ENCODE results near the gene CHRNE. TPM values are rescaled to one million over a fixed set of nuclear protein-coding genes. Genes with fewer than 3 reads are reported as not detected.
"Not testable (repeated sequence)": the region's sequence is repeated elsewhere in the genome, so short reads cannot be mapped to it uniquely, and the experiment has no call there.

CHRNE gene
- total and polyA plus RNA-seq, 2 of the 8 experiments (the other 6 are each of a cell fraction or from before 2014, with no cell fraction given): 0.15 to 0.33 TPM

GRCh38 chr17:4857347-4857746 is 45.6 kb downstream of the CHRNE start:
- WGBS, 2 experiments (ENCODE audit: extremely low coverage in 1 of 2, insufficient coverage in 1 of 2, insufficient read length in 1 of 2, insufficient replicate concordance in 2 of 2, low coverage in 1 of 2, low lambda C conversion rate in 2 of 2, missing lambda C conversion rate in 1 of 2): 72% methylated on average over 7 of the region's 7 CpGs; no CpG with 5 or more reads in 1 of the 2 experiments
- not testable (repeated sequence) for H3K23ac ChIP-seq (ENCODE audit: insufficient read length); H3K14ac ChIP-seq (ENCODE audit: insufficient read length); H3K36me3 ChIP-seq (ENCODE audit: control insufficient read depth in 2 of 4, insufficient read depth in 4 of 4, low read length in 3 of 4); H2AFZ ChIP-seq (ENCODE audit: low read length); H3K27me3 ChIP-seq (replicated peaks in 1 of 4; ENCODE audit: control insufficient read depth in 3 of 4, extremely low read depth in 1 of 4, insufficient read depth in 3 of 4, low read length in 3 of 4); H3K9me3 ChIP-seq (ENCODE audit: insufficient read depth in 2 of 2, low read depth in 1 of 2, low read length in 1 of 2); H4K8ac ChIP-seq (ENCODE audit: extremely low read depth, insufficient read depth, low read length); H3K9ac ChIP-seq (replicated peaks in 1 of 4; ENCODE audit: extremely low read depth in 1 of 4, low read depth in 3 of 4, low read length in 3 of 4); H3K56ac ChIP-seq (replicated peaks; ENCODE audit: insufficient read length, low read depth, low read length); H3K23me2 ChIP-seq (ENCODE audit: low read depth, low read length); H3K4me3 ChIP-seq (ENCODE audit: extremely low read depth in 1 of 4, insufficient read depth in 2 of 4, low read depth in 3 of 4, low read length in 4 of 4); FAIRE-seq; H4K5ac ChIP-seq (ENCODE audit: insufficient read length, low read depth, low read length); H4K20me1 ChIP-seq (replicated peaks in 1 of 2; ENCODE audit: control insufficient read depth in 1 of 2, insufficient read depth in 2 of 2, low read length in 2 of 2); DNase-seq (ENCODE audit: low read depth in 1 of 2, low spot score in 2 of 2); H3K27ac ChIP-seq (ENCODE audit: low read depth, low read length)
- peak overlapping the region; percentile 95 for H2BK15ac ChIP-seq (ENCODE audit: low read length)
- H4K91ac ChIP-seq (replicated peaks; ENCODE audit: insufficient read length, low read length): peak overlapping the region; percentile 79
- peak overlapping the region; percentile 91; the same call in 1 of the 2 replicates for H2BK12ac ChIP-seq (ENCODE audit: low read depth, low read length)
- CTCF ChIA-PET (ENCODE audit: partially characterized antibody): interaction anchor here (0.7 to 3.5 kb wide), 12 partner anchors 10 to 291 kb away, joined by 3 to 15 read pairs (median 4); no protein-coding TSS in a partner anchor
- peak overlapping the region; percentile 61 for H2BK120ac ChIP-seq (replicated peaks; ENCODE audit: low read depth, low read length)
- peak overlapping the region; percentile 95; the same call in 1 of the 2 replicates for H2BK5ac ChIP-seq (ENCODE audit: low read depth, low read length)
- H3K79me1 ChIP-seq (ENCODE audit: low read depth, low read length): peaks cover 12% of the 10 kb centered on the region
- peak overlapping the region; percentile 51 to 54 for H3K4me2 ChIP-seq (ENCODE audit: insufficient read depth in 1 of 2, low read depth in 2 of 2, low read length in 2 of 2)
- peak overlapping the region; percentile 97 for H2BK20ac ChIP-seq (ENCODE audit: low read length)
- peak overlapping the region; percentile 97 for H3K4ac ChIP-seq (replicated peaks; ENCODE audit: insufficient read length, low read depth, low read length)
- peak overlapping the region; percentile 93; the same call in 1 of the 2 replicates for H2AK5ac ChIP-seq (ENCODE audit: low read depth, low read length)
- H3K4me1 ChIP-seq (replicated peaks in 1 of 4; ENCODE audit: control insufficient read depth in 3 of 4, insufficient read depth in 4 of 4, low read length in 3 of 4): peaks cover 26 to 46% (median 38%) of the 10 kb centered on the region in 4 experiments
- peak overlapping the region; percentile 62; the same call in 1 of the 2 replicates for H3K18ac ChIP-seq (ENCODE audit: extremely low read depth, low read length)
- POLR2A ChIA-PET (ENCODE audit: partially characterized antibody): interaction anchor here (0.7 to 2.8 kb wide), 10 partner anchors 7 to 492 kb away, joined by 3 to 15 read pairs (median 3); partner anchors contain the start of gene PFN1
- peaks cover 0 to 37% of the 10 kb centered on the region in 2 experiments; a peak in 2 of 4 replicates for H3K79me2 ChIP-seq (ENCODE audit: control insufficient read depth in 1 of 2, insufficient read depth in 2 of 2, low read length in 2 of 2)

Measured in H1 (cell line).